ENCODE measurements around the gene CBLN3.

The CBLN3 gene

GRCh38 chr14:24438223-24439097 lies 9.0 kb upstream of the CBLN3 start:
- no peak for DNase-seq (ENCODE audit: insufficient read length, low spot score)
- FAIRE-seq = no peak
- TF ChIP-seq CTCF (IDR thresholded peaks at IDR 0.05; ENCODE audit: insufficient read depth, missing control alignments) = no peak

GRCh38 chr14:24437736-24438067 lies 8.2 kb upstream of the CBLN3 start:
- FAIRE-seq (no peak), DNase-seq (ENCODE audit: insufficient read length, low spot score) (no peak)
- TF ChIP-seq CTCF (IDR thresholded peaks at IDR 0.05; ENCODE audit: insufficient read depth, missing control alignments) = no peak

- no peak for TF ChIP-seq CTCF (IDR thresholded peaks at IDR 0.05; ENCODE audit: insufficient read depth, missing control alignments)
- DNase-seq (ENCODE audit: insufficient read length, low spot score) (no peak), FAIRE-seq (no peak)
These were observed 7.7 kb upstream of the CBLN3 start for GRCh38 chr14:24437020-24437735.

- DNase-seq (ENCODE audit: insufficient read length, low spot score) = peak; percentile 83
- no peak for FAIRE-seq
- TF ChIP-seq CTCF (IDR thresholded peaks at IDR 0.05; ENCODE audit: insufficient read depth, missing control alignments) = peak; percentile 80
These were observed 7.0 kb upstream of the CBLN3 start for GRCh38 chr14:24436355-24437019.

- FAIRE-seq (no peak), DNase-seq (ENCODE audit: insufficient read length, low spot score) (no peak)
- no peak for TF ChIP-seq CTCF (IDR thresholded peaks at IDR 0.05; ENCODE audit: insufficient read depth, missing control alignments)
These were observed 6.5 kb upstream of the CBLN3 start for GRCh38 chr14:24435998-24436354.

GRCh38 chr14:24435192-24435810 lies 5.8 kb upstream of the CBLN3 start:
- DNase-seq (ENCODE audit: insufficient read length, low spot score) (peak; percentile 1), FAIRE-seq (no peak)
- TF ChIP-seq CTCF (IDR thresholded peaks at IDR 0.05; ENCODE audit: insufficient read depth, missing control alignments) = no peak

All from D721Med (cell line).